Limb (tissue), 2 donors: ENCODE results near the gene PPP2R3B.

ENCODE experiments used
- DNase-seq, 2 donors: peaks; one replicate each; pipeline ENCODE4 v3.0.0-alpha.2; 2016; ENCODE audit errors: extremely low spot score in 2 of 2

PPP2R3B gene

DNA sequence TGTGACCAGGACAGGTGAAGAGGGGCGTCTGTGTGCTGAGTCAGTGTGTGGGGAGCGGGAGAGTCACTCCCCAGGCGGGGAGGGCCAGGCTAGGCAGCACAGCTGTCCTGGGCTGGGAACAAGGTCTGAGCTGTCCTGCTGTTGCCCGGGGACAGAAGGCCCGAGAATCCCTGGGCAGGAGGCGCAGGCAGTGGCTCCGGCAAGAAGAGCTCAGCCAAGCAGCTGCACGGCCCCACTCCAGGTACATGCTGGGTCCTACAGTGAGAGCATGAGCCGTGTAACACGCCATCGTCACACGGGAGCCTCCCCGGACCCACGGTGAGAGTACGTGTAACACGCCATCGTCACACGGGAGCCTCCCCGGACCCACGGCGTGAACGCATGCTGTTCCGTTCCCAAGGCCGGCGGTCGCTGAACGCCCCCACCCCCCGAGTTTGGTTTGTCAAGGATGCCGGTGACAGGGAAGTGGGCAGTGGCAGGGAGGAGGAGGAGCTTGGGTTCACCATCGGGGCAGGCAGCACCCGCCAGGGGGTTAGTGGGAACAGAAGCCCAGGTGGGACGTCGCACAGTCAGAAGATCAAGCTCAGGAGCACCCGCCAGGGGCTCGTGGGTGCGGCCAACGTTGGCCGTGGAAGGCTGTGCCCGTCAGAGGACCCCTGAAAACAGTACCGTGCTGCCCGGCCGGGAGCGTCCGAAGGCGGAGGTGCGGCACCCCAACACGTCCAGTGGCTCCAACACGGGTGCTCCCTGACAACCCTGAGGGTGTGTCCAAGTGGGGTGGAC lies 15.6 kb downstream of the PPP2R3B start:
- DNase-seq, result no peak

DNA sequence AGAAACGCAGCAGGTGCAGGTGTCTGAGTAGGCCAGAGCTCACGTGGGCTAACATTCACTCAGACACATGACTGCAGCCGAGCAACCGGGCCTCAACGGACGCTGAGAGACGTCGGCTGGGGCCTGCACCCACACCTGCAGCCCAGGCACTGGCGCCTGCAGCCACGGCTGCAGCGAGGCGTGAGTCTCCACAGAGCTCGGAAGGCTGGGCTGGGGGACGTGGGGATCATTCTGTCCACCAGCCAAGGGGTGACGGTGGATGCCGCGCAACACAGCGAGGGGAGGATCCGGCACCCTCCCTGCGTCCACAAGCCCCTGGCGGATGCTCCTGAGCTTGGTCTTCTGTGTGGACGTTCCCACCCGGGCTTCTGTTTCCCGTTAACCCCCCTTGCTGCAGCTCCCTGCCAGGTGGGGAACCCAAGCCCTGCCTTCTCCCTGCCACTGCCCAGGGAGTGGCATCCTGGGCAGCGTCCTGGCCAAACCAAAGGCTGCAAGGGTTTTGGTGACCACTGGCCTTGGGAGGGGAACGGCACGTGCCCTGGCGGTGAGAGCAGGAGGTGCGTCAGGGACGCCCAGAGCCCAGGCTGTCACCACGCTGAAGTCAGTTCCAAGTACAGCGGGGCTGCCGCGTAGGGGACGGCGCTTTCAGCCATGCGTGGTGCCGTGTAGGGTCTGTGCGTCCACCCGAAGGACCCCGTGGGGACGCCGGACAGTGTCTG lies 16.3 kb downstream of the PPP2R3B start:
- no peak for DNase-seq

DNA sequence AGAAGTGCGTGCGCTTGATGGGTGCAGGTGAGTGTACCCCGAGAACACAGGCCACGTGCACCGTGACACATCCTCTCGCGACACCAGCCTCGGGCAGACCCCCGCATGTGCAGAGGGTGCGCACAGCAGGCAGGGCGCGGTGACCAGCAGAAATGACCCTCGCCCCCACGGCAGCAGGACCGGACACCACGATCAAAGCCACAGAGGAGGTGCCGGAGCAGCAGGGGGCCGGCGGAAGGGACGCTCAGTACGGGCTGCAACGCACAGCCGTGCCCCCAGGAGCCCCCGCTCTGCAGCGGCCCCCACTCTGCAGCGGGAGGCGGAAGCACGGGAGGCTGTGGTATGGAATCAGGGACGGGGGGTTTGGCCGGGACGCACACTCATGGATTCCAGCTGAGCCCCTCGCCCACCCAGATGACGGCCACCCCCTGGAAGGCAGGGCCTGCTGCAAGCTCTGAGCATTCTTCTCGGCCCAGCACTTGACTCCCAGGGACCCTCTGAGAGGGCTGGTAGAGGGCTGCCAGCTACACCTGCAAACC lies 17.1 kb downstream of the PPP2R3B start:
- no peak for DNase-seq

DNA sequence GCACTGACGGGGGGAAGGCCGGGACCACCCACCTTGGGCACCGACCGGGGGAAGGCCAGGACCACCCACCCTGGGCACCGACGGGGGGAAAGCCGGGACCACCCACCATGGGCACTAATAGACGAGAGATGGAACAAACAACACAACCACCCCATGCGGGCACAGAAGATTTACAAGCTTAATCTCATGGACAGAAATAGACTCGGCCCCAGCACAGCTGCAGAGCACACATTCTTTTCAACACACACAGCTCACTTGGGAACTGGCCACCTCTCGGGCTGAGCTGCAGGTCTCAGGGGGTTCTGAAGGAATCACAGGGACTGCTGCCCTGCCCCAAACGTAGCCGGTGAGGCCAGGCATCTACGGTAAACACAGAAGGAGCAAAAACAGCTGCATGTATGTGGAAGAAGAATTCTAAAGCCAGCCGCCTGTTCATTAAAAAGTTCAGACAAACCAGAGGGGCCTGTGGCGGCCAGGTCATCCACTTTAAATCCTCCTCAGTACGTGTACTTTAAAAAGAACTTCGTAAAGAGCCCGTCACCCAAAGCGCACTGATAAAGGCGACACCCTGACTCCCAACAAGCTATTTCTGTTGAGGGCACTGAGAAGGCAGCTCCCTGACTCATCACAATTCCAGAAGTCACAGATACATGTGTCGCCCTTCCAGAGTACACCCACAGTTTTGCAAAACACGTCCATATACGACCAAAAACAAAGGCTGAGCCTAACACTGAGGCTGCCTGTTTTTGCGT lies 17.7 kb downstream of the PPP2R3B start:
- peak in 1 of 2 donors; percentile 46 for DNase-seq

DNA sequence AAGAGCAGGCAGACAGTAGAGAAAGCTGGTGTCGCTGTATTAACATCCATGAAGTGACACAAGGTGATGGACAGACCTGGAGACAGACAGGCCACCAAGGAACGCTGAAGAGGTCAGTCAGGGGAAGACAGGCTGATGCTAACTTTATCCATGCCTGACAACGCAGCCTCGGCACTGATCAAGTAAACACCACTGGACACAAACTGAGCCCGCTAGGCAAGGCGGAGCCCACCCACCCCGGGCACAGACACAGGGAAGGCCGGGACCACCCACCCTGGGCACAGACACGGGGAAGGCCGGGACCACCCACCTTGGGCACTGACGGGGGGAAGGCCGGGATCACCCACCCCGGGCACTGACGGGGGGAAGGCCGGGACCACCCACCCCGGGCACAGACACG lies 18.8 kb downstream of the PPP2R3B start:
- no peak for DNase-seq

DNA sequence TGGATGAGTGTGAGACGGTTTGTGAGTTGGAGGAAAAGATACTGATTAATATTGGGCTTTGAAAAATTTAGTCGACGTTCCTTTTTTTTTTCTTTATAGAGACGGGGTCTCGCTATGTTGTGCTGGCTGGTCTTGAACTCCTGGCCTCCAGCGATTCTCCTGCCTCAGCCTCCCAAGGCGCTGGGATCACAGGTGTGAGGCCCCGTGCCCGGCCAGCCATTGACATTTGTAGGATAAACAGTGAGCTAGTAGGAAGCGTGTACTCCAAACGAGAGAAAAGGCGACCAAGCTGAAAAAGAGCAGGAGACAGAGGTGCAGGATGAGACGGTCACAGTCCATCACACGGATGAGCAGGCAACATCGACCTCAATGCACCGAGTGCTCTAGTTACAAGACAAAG lies 19.4 kb downstream of the PPP2R3B start:
- no peak for DNase-seq

DNA sequence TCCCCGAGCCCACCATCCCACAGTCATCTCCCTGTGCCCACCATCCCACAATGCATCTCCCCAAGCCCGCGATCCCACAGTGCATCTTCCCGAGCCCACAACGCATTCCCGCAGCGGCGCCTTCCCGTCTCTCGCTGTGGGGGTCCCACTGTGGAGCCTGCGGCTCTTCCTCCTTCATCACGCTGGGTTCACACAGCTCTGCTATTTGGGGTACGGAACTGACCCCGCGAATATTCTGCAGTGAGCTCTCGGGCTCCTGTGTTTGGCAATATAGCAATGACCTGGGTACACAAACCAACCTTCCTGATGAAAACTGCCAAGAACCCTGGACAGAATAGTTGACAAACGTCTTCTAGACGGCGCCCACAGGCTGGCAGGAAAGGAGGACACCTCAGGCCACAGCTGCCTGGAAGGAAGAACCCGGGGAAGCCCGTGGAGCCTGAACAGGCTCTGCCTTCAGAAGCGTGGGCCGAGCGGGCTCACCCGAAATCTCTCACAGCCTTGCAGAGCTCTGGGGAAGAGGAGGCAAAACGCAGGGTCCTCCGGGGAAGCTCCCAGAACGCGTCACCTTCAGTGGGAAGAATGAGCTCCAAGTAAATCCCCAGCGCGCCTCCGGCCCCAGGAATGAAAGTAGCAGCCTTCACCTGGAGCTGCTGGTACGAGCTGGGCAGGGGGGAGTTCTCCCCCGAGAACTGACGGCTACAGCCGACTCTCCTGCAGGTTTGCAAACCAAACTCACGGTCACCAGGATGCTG lies 22.9 kb downstream of the PPP2R3B start:
- DNase-seq, result no peak

DNA sequence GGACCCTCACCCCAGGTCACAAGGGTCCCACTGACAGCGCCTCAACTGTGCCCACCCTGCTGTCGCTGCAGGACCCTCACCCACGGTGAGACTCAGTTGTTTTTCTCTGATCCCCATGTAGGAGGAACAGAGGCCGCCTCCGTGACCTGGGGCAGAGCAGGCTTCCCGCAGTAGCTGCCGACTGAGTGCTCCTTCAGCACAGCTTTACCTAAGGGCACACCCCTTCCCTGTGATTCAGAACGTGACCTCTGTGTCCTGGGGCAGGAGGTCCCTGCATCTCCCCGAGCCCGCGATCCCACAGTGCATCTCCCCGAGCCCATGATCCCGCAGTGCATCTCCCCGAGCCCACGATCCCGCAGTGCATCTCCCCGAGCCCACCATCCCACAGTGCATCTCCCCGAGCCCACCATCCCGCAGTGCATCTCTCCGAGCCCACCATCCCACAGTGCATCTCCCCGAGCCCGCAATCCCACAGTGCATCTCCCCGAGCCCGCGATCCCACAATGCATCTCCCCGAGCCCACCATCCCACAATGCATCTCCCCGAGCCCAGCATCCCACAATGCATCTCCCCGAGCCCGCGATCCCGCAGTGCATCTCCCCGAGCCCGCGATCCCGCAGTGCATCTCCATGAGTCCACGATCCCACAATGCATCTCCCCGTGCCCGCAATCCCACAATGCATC lies 23.6 kb downstream of the PPP2R3B start:
- DNase-seq, result no peak

DNA sequence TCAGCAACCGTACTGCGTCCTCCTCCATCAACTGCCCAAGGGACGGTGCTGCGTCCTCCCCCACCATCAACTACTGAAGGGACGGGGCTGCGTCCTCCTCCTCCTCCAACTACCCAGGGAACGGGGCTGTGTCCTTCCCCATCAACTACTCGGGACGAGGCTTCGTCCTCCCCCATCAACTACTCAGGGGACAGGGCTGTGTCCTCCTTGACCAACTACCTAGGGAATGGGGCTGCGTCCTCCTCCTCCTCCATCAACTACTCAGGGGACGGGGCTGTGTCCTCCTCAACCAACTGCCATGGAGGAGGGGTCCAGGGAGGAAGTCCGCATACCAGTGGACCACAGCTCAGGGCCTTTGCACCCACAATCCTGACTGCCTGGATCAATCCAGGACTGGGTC lies 24.4 kb downstream of the PPP2R3B start:
- no peak for DNase-seq

DNA sequence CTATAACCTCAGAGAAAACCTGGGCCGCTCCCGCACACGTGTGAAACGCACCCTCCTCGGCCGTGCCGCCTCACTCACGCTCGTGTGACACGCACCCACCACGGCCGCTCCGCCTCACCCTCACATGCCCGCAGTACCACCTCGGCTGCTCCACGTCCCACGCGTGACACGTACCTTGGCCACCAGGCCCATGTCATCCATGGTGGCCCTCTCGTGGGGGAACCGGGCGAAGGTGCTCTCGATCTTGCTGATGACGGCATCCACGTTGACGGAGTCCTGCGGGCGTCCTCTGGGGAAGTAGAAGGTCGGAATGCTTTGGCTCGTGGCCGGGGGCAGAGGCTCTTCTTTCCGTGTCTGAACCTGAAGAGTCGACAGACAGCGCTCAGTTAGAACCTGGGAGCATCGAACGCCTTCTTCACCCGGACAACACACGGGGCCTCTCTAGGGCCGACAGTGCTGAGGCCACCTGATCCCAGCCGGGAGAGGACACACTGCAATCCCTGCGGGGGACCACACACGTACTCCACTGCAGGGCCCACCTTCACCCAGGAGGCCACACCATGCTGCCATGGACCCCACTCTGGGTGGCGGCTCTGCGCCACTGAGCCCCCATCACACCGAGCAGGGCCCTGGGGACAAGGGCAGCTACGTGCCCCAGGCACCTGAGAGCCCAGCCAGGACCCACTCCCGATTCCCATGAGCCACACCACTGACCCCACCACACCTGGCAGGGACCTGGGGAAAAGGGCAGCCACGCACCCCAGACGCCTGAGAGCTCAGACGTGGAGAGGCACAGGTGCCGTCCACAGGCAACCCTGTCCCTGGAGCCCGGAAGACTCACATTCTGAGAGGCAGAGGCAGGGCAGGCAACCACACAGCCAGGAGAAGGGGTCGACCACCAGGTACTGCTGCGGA lies 25.2 kb downstream of the PPP2R3B start:
- DNase-seq, result no peak

DNA sequence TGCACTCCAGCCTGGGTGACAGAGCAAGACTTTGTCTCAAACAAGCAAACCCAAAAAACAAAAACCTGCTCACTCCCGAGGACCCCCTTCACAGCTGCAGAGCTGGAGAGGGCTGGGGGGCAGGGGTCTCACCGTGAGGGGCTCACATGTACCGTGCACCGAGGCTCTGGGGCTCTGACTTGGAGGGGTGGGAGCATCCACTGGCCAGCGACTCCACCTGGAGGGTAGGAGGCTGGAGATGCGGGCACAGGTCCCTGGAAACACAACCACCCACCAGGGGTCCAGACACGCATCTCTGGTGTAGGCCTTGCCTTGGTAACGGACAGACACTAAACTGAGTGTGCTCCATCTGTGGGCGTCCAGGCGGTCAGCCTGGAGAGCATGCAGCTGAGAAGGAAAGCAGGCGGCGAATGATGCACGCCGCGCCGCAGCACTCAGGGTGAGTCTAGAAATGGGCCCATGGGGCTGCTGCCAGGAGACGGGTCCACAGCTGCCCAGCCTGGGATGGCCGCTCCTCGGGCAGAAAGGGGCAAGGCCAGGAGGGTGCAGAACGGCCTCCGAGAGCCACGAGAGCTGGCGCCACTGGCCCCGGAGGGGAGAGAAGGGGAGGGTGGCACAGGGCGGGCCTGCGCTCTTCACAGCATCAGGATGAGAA lies 26.1 kb downstream of the PPP2R3B start:
- no peak for DNase-seq

DNA sequence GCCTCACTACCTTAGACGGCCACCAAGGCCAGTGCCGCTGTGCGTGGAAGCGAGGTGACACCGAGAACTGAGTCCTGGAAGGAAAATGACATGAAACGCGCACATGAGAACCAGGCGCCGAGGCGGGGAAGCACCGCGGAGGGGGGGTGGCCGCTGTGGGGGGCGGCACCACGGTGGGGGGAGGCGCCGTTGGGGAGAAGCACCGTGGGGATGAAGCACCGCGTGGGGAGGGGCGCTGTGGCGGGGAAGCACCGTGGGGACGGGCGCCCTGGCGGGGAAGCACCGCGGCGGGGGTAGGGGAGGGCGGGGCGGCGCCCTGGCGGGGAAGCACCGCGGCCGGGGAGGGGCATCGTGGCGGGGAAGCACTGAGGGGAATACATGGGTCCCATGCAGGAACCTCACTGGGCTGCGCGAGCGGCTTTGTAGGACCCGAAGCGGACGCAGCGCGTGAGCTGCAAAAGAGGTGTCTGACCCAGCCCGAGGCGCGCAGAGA lies 28.0 kb downstream of the PPP2R3B start:
- DNase-seq, result no peak

DNA sequence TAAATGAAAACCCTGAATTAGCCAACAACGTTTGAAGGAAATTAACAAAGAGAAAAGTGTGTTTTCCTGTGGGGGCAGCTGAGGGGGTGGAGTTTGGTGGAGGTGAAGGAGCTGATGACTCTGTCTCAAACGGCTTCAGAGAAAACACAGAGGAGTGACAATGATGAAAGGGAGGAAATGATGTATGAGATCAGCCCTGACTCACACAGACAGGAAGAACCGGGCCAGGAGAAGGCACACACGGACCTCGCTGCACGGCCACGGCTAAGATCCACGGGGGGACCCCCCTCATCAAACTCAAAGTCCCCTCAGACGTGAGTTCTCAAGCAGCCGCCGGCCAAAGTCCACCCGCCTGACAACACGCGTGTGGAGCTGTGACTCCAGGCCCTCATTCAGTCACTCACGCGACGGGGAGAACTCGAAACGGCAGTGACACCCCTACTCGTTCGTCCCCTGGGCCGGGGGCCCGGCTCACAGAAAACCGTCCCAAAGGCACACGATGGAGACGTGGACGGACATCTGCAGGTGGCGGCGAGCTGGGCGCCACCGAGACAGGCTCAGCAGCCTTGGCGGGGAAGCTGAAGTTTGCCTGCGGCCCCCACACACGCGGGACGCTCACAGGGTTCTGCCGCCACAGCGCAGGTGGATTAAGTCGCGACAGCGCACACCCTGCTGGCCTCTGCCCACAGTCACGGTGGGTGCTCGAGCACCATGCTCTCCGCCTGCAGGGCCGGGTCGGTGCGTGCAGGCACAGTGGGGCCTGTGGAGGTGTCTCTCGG lies 28.8 kb downstream of the PPP2R3B start:
- DNase-seq, result no peak

DNA sequence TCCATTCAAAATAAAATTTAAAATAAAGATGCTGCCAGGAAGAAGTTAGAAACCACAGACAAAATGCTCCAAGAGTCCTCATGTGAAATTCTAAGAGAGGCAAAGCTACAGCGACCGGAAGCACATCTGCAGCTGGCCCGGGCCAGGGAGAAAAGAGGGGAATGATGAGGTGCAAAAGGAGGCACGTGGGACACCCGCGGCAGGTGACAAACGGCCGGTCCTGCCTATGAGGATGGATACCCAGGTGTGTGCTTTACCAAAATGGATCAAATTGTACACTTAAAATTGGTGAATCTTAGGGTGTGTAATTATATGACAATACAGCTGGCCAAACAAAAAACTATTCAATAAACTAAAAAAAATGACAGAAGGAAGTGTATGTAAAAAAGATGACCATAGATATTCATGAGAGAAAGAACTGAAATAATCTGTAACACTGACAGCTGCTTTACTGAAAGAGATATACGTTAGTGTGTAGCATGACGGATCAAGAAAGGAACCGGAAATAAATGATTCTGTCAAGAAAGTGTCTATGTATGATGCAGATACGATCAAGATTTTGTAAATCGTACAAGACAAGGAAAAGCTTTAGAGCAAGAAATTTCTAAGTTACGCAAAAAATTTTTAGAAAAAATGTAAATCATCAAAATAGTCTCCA lies 29.5 kb downstream of the PPP2R3B start:
- DNase-seq, result no peak

DNA sequence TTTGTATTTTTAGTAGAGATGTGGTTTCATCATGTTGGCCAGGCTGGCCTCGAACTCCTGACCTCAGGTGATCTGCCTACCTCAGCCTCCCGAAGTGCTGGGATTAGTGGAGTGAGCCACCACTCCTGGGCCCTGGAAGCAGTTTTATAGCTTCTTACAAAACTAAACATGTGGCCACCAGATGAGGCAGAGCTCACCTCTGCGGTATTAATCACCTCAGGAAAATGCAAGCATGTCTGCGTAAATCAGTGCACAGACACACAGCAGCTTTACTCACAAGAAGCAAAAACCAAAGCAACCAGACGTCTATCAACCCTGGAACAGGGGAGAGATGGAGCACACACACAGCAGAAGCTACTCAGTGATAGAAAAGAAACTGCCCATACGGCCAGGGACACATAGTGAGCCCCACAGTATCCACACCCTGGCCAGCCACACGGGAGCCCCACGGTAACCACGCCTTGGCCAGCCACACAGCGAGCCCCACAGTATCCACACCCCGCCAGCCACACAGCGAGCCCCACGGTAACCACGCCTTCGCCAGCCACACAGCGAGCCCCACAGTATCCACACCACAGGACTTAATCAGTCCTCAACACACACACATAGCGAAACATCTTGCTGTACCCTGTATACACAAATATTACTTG lies 30.2 kb downstream of the PPP2R3B start:
- DNase-seq, result no peak

DNA sequence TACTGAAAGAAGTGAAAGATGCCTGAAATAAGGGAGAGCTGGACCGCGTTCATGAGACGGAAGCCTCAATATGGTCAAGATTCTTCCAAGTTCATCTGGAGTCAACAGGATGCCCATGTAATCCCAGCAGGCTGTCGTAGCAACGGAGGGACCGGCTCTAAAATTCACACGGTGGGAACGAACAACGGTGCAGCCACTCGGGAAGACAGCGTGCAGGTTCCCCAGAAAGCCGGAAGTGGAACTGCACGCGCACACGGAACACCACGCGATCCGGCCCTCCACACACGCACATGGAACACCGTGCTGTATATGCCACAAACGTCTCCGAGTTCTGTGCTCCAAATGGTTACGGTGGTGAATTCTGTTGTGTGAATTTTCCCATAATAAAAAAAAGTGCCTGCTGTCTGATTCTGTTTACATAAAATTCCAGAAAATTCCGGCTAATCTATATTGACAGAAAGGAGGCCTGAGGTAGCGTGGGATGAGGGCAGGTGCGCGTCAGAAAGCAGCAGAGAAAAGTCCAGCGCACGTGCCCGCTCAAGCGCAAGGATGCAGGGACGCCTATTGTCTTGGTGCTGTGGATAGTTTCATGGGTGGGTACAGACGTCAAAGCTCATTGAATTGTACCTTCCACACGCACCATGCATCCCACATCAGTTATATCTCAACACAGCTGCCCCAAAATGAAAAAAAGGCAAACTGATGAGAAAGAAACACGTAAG lies 31.2 kb downstream of the PPP2R3B start:
- no peak for DNase-seq
